C1 segment of cervical spinal cord (tissue), 14 donors: Measurements from ENCODE around the gene OR6C75.
"Not testable (repeated sequence)": the region's sequence is repeated elsewhere in the genome, so short reads cannot be mapped to it uniquely, and the experiment has no call there.

ENCODE experiments used
- DNase-seq, 14 donors: peaks; one replicate each; lab custom pipeline; 2025; lab: John Stamatoyannopoulos, UW

Gene OR6C75

GRCh38 chr12:55362675-55363074 lies at the start of gene OR6C75:
TSS of gene OR6C75 (plus strand) at chr12:55362975. CDS start at chr12:55365111, 2,136 bp downstream.
- no peak for DNase-seq

DNA sequence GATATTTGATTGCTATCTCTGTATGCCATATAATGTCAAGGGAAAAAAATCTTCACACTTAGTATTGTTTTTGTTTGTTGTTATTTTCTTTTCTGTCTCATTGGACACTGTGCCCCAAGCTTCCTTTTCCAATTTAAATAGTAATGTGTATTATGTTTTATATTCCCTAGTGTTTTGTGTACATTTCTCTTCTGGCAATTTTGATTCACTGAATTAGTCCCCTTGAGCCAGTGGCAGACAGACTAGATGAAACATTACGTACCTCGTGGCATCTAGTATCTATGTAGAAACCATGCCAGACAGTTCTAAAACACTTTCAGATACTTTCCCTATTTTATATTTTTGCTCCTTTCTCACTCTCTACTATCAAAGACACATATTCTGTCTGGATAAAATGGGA lies 48.7 kb upstream of the OR6C75 start, which contains the start of gene OR6C1:
OR6C1 (plus strand) TSS at position 301 of the 400 bp plus-strand sequence. CDS start 6,257 bp downstream, outside the sequence.
- DNase-seq = no peak

GRCh38 chr12:55320201-55320600 lies 42.6 kb upstream of the OR6C75 start:
- no peak for DNase-seq

GRCh38 chr12:55325801-55326200 lies 37.0 kb upstream of the OR6C75 start:
- DNase-seq = not testable (repeated sequence)

DNA sequence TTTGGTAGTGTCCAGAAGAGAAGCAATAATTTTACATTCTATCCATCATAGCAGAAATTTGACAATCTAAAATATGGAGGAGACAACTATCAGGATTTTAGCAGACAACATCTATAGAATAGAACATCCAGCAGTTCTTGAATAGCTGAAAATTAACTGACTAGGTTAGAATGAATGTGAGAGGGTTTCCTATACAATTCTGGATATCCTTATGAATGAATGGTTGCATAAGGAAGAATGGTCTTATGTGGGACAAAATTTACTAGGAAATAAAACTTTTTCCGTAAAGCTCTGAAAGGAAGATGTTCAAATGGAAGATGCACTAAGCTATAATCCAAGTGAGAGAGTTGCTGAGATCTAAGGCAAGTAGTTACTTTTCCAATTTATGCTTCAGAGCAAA lies 32.3 kb upstream of the OR6C75 start, which contains the start of gene OR6C3:
OR6C3 (plus strand) TSS at position 301 of the 400 bp plus-strand sequence. CDS start 955 bp downstream, outside the sequence.
- DNase-seq = no peak

GRCh38 chr12:55336002-55336401 lies 26.8 kb upstream of the OR6C75 start:
- DNase-seq = no peak

GRCh38 chr12:55355338-55355737 lies 7.4 kb upstream of the OR6C75 start:
- DNase-seq = not testable (repeated sequence)

GRCh38 chr12:55365086-55365485 lies 2.3 kb downstream of the OR6C75 start:
- DNase-seq = no peak

DNA sequence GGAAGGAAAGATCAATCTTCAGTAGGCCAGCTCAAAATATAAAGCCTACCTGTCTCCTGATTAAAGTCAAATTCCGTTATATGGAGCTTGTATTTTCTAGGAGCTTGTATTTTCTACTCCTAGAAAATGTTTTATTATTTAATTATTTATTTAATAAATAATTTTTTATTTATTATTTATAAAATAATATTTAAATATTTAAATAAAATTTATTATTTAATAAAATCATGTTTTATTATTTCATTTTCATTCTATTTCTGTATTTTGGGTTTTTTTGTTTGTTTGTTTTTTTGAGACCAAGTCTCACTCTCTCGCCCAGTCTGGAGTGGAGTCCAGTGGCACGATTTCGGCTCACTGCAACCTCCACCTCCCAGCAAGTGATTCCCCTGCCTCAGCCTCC lies 9.7 kb downstream of the OR6C75 start:
- no peak for DNase-seq

GRCh38 chr12:55385891-55386290 lies 23.1 kb downstream of the OR6C75 start:
- no peak for DNase-seq

DNA sequence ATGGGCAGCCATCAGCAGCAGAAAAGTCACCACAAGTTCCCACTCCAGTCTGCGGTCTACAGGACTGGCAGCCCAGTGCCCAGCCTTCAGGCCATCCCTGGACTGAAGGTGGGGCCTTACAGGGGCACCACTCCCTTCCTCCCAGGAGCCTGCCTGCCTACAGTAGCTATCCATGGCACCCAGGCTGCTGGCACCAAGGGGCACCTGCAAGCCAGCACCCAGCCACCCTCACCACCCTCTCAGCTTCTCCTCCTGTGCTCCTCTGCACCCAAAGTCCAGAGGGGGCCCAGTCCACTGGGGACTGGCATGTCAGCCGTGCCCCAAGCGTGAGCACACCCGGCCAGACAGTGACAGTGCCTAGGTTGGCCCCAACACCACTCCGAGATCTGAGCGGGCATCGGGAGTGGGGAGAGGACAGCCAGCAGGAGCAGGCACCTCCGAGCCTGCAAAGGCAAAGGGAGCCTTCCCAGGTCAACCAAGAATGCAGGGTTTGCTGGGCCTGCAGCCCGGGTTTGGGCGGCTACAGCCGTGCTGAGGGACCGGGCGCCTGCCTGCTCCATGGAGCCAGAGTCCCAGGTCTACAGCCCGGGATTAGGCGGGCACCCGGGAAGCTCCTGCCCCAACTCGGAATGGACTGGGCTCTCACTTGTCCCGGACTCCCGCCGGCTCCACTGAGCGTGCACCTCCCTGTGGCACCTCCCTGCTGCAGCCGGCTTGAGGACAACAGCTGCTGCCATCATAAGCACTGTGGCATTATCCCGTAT lies 29.4 kb downstream of the OR6C75 start:
- no peak for DNase-seq

GRCh38 chr12:55396326-55396725 lies 33.6 kb downstream of the OR6C75 start:
- no peak for DNase-seq

DNA sequence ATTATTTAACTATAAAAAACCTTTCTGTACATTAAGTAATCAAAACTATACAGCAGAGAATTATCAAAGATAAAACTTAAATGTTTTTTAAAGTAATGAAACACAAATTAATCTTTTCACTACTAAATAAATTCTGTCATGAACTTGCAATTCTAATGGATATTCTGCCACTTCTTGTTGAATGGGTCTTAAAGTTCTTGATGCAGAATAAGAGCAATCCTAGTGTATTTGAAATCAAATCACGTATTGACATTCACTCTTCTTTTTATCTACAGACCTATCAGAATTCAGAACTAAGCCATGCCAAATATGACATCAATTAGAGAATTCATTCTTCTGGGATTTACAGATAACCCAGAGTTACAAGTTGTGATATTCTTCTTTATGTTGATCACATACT lies 37.5 kb downstream of the OR6C75 start, which contains the start of gene OR6C65:
OR6C65 (plus strand) TSS at position 301 of the 400 bp plus-strand sequence; CDS start at position 301, 0 bp downstream.
- no peak for DNase-seq

GRCh38 chr12:55407866-55408265 lies 45.1 kb downstream of the OR6C75 start:
- DNase-seq = no peak

DNA sequence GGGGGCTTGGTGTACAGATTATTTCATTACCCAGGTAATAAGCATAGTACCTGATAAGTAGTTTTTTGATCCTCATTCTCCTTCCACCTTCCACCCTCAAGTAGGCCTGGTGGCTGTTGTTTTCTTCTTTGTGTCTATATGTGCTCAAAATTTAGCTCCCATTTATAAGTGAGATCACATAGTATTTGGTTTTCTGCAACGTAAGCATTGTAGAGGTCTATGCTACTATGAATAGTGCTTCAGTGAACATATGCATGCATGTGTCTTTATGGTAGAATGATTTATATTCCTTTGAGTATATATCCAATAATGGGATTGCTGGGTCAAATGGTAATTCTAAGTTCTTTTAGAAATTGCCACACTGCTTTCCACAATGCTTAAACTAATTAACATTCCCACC lies 46.4 kb downstream of the OR6C75 start:
- DNase-seq = not testable (repeated sequence)

GRCh38 chr12:55412138-55412537 lies 49.4 kb downstream of the OR6C75 start:
- DNase-seq = not testable (repeated sequence)

DNA sequence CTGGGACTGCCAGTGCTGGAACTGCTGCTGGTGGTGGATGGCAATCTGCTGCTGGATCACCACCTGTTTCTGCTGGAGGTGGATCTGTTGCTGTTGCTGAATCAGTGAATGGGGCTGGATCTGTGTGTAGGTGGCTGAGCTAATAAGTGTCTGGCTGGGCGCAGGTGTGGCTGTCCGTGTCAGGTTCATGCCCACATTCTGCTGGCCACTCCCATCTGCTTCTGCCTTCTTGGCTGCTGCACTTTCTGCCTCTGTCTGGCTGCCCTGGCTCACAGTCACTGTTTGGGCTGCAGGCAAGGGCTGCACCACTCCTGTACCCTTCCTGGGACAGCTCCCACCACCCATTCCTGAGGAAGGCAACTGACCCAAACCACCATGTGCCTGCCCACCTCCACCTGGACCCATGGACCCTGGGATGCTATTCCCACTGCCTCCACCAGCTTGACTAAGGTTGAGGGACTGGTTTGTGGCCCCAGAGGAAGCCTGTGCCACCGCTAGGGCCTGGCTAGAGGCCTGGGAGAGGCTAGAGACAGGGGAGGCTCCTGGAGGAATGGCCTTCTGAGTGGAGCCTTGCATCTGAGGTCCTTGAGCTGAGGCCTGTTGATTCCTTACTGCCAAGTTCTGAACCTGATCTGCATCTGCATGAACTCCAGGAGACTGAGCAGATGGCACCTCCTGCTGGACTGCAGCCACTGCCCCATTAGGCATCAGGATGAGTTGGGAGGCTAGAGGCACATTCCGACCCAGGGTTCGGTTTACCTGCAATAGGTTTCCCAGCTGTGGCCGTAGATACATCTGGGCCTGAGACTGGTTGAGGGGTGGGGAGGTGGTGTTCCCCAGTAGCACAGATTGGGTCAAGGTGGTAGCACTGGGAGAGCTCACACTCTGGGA lies 51.0 kb downstream of the OR6C75 start:
- not testable (repeated sequence) for DNase-seq

GRCh38 chr12:55414396-55414823 lies 51.6 kb downstream of the OR6C75 start:
- DNase-seq = not testable (repeated sequence)

DNA sequence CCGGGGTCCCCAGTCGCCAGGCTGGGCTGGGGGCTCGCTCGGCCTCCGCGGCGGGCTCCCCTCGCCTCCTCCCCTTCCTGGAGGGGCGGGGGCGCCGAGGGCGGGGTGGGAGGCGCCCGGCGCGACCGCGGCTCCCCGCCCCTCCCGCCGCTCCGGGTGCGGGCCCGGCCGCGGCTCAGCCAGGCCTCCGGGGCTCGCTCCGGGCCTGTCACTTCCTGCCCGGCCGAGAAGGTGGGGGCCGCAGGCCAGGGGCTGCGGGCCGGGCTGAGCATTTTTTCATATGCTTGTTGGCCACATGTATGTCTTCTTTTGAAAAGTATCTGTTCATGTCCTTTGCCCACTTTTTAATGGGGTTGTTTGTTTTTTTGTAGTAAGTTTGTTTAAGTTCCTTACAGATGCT lies 52.1 kb downstream of the OR6C75 start:
- not testable (repeated sequence) for DNase-seq

DNA sequence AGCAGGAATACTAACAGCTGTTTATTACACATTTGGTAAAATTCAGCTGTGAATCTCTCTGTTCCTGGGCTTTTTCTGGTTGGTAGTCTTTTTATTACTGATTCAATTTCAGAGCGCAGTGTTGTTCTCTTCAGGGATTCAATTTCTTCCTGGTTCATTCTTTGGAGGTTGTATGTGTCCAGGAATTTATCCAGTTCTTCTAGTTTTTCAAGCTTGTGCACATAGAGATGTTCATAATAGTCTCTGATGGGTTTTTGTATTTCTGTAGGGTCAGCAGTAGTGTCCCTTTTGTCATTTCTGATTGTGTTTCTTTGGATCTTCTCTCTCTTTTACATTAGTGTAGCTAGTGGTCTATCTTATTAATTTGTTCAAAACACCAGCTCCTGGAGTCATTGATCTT lies 54.2 kb downstream of the OR6C75 start:
- no peak for DNase-seq
